ENCODE measurements around the gene KRTAP23-1.

The KRTAP23-1 gene

GRCh38 chr21:30348506-30348905, at the start of gene KRTAP23-1:
Gene KRTAP23-1, minus strand, starts transcription at chr21:30348606. Its CDS starts 0 bp downstream, at chr21:30348606.
- no peak for DNase-seq (ENCODE audit: low read depth in 2 of 2)

- DNase-seq (ENCODE audit: low read depth in 2 of 2) = no peak
Measured at GRCh38 chr21:30395731-30396130, 47.3 kb upstream of the KRTAP23-1 start, which contains the start of gene KRTAP13-1. Gene KRTAP13-1, plus strand, starts transcription at chr21:30396031. Its CDS starts 56 bp downstream, at chr21:30396087.

- DNase-seq (ENCODE audit: low read depth in 2 of 2) = no peak
Measured at GRCh38 chr21:30391492-30392025, 43.2 kb upstream of the KRTAP23-1 start.

GRCh38 chr21:30382201-30382600, 33.8 kb upstream of the KRTAP23-1 start:
- no peak for DNase-seq (ENCODE audit: low read depth in 2 of 2)

GRCh38 chr21:30372139-30372770, 23.8 kb upstream of the KRTAP23-1 start, which contains the start of gene KRTAP13-2:
Gene KRTAP13-2, minus strand, starts transcription at chr21:30372271. Its CDS starts 58 bp downstream, at chr21:30372213.
- no peak for DNase-seq (ENCODE audit: low read depth in 2 of 2)

GRCh38 chr21:30355906-30356305, 7.5 kb upstream of the KRTAP23-1 start:
- no peak for DNase-seq (ENCODE audit: low read depth in 2 of 2)

- DNase-seq (ENCODE audit: low read depth in 2 of 2) = no peak
Measured at GRCh38 chr21:30354308-30355005, 6.1 kb upstream of the KRTAP23-1 start.

- no peak for DNase-seq (ENCODE audit: low read depth in 2 of 2)
Measured at GRCh38 chr21:30351534-30351933, 3.1 kb upstream of the KRTAP23-1 start.

GRCh38 chr21:30349572-30349971, 1.2 kb upstream of the KRTAP23-1 start:
- no peak for DNase-seq (ENCODE audit: low read depth in 2 of 2)

- no peak for DNase-seq (ENCODE audit: low read depth in 2 of 2)
Measured at GRCh38 chr21:30345014-30345413, 3.4 kb downstream of the KRTAP23-1 start.

GRCh38 chr21:30340714-30341573, 7.5 kb downstream of the KRTAP23-1 start:
- no peak for DNase-seq (ENCODE audit: low read depth in 2 of 2)

- DNase-seq (ENCODE audit: low read depth in 2 of 2) = no peak
Measured at GRCh38 chr21:30338717-30339116, 9.7 kb downstream of the KRTAP23-1 start.

GRCh38 chr21:30337772-30338171, 10.6 kb downstream of the KRTAP23-1 start:
- DNase-seq (ENCODE audit: low read depth in 2 of 2) = no peak

GRCh38 chr21:30337276-30337744, 11.1 kb downstream of the KRTAP23-1 start, which contains the start of gene KRTAP27-1:
Gene KRTAP27-1, minus strand, starts transcription at chr21:30337694. Its CDS starts 26 bp downstream, at chr21:30337668.
- no peak for DNase-seq (ENCODE audit: low read depth in 2 of 2)

- no peak for DNase-seq (ENCODE audit: low read depth in 2 of 2)
Measured at GRCh38 chr21:30336596-30336995, 11.8 kb downstream of the KRTAP23-1 start.

GRCh38 chr21:30333736-30334135, 14.7 kb downstream of the KRTAP23-1 start:
- DNase-seq (ENCODE audit: low read depth in 2 of 2) = no peak

- no peak for DNase-seq (ENCODE audit: low read depth in 2 of 2)
Measured at GRCh38 chr21:30332681-30333080, 15.7 kb downstream of the KRTAP23-1 start.

GRCh38 chr21:30329203-30329875, 19.1 kb downstream of the KRTAP23-1 start:
- no peak for DNase-seq (ENCODE audit: low read depth in 2 of 2)

GRCh38 chr21:30326390-30326789, 22.0 kb downstream of the KRTAP23-1 start:
- no peak for DNase-seq (ENCODE audit: low read depth in 2 of 2)

GRCh38 chr21:30320215-30320614, 28.2 kb downstream of the KRTAP23-1 start, which contains the start of gene KRTAP26-1:
Gene KRTAP26-1, minus strand, starts transcription at chr21:30320315. Its CDS starts 280 bp downstream, at chr21:30320035.
- no peak for DNase-seq (ENCODE audit: low read depth in 2 of 2)

- DNase-seq (ENCODE audit: low read depth in 2 of 2) = no peak
Measured at GRCh38 chr21:30315701-30316100, 32.7 kb downstream of the KRTAP23-1 start.

All from stimulated activated CD8-positive, alpha-beta memory T cell treated with anti-CD3 and anti-CD28 coated beads, Interleukin-7, amount 100 ng/mL, for 4 hours (primary cell).